ENCODE results near the gene ZNF385B. TPM values are rescaled to one million over a fixed set of nuclear protein-coding genes. Genes with fewer than 3 reads are reported as not detected.

Gene ZNF385B
- total RNA-seq, 1 experiment from 2014 or later = 0.77 TPM

- no peak overlapping the region for H3K27ac Mint-ChIP-seq (ENCODE audit: unreplicated experiment)
- Histone ChIP-seq H3K9me3 (peaks cover 8% of the 10 kb centered on the region; the same call in 1 of the 2 replicates), H3K4me1 (no peaks in the 10 kb centered on the region), H3K27me3 (replicated peaks; ENCODE audit: control insufficient read depth, insufficient read depth, low read length) (no peaks in the 10 kb centered on the region), H3K36me3 (ENCODE audit: control insufficient read depth, insufficient read depth, low read length) (no peaks in the 10 kb centered on the region), H3K4me3 (ENCODE audit: low read depth, low read length) (no peak overlapping the region)
- peaks cover 3% of the 10 kb centered on the region for H3K9me3 Mint-ChIP-seq (ENCODE audit: unreplicated experiment)
- no peak overlapping the region for H3K4me3 Mint-ChIP-seq (ENCODE audit: unreplicated experiment)
- peaks cover 10% of the 10 kb centered on the region for H3K27me3 Mint-ChIP-seq (ENCODE audit: insufficient read depth, unreplicated experiment)
- POLR2A ChIA-PET = no interaction called here
- no peak for TF ChIP-seq CTCF (IDR thresholded peaks at IDR 0.05; ENCODE audit: insufficient read depth in 1 of 2, low read depth in 1 of 2, low read length in 1 of 2, severe bottlenecking in 1 of 2, unreplicated experiment in 1 of 2)
- H3K4me1 Mint-ChIP-seq (ENCODE audit: low read depth, unreplicated experiment) = no peaks in the 10 kb centered on the region
- no peaks in the 10 kb centered on the region for H3K36me3 Mint-ChIP-seq (ENCODE audit: insufficient read depth, unreplicated experiment)
- no peak for DNase-seq
- intact Hi-C loops (cut with micrococcal nuclease; ENCODE audit: unreplicated experiment) = no loop called here
- BruUV-seq (replicated peaks) = no TSS peak
- CTCF ChIA-PET = no interaction called here
Measured at GRCh38 chr2:179882851-179883806, 21.7 kb upstream of the ZNF385B start.

- H3K4me1 ChIP-seq = no peaks in the 10 kb centered on the region
- no peak overlapping the region for H3K4me3 Mint-ChIP-seq (ENCODE audit: unreplicated experiment)
- H3K27me3 ChIP-seq (replicated peaks; ENCODE audit: control insufficient read depth, insufficient read depth, low read length) = no peaks in the 10 kb centered on the region
- H3K36me3 ChIP-seq (ENCODE audit: control insufficient read depth, insufficient read depth, low read length) = no peaks in the 10 kb centered on the region
- no TSS peak for BruUV-seq (replicated peaks)
- ChIA-PET POLR2A (no interaction called here), CTCF (no interaction called here)
- no peaks in the 10 kb centered on the region for H3K9me3 Mint-ChIP-seq (ENCODE audit: unreplicated experiment)
- intact Hi-C loops (cut with micrococcal nuclease; ENCODE audit: unreplicated experiment) = no loop called here
- no peak for TF ChIP-seq CTCF (IDR thresholded peaks at IDR 0.05; ENCODE audit: insufficient read depth in 1 of 2, low read depth in 1 of 2, low read length in 1 of 2, severe bottlenecking in 1 of 2, unreplicated experiment in 1 of 2)
- no peak overlapping the region for H3K27ac Mint-ChIP-seq (ENCODE audit: unreplicated experiment)
- no peak overlapping the region for H3K4me3 ChIP-seq (ENCODE audit: low read depth, low read length)
- no peak for DNase-seq
- H3K27me3 Mint-ChIP-seq (ENCODE audit: insufficient read depth, unreplicated experiment) = peaks cover 8% of the 10 kb centered on the region
- no peaks in the 10 kb centered on the region for H3K36me3 Mint-ChIP-seq (ENCODE audit: insufficient read depth, unreplicated experiment)
- no peaks in the 10 kb centered on the region for H3K4me1 Mint-ChIP-seq (ENCODE audit: low read depth, unreplicated experiment)
- no peaks in the 10 kb centered on the region for H3K9me3 ChIP-seq
Measured at GRCh38 chr2:179877601-179878364, 16.4 kb upstream of the ZNF385B start.

- H3K4me1 Mint-ChIP-seq (ENCODE audit: low read depth, unreplicated experiment) = no peaks in the 10 kb centered on the region
- ChIA-PET POLR2A (no interaction called here), CTCF (interaction anchor here (0.6 kb wide), 1 partner anchor 14 kb away, joined by 3 read pairs; no protein-coding TSS in a partner anchor)
- peaks cover 13% of the 10 kb centered on the region for H3K27me3 Mint-ChIP-seq (ENCODE audit: insufficient read depth, unreplicated experiment)
- Histone ChIP-seq H3K27me3 (replicated peaks; ENCODE audit: control insufficient read depth, insufficient read depth, low read length) (no peaks in the 10 kb centered on the region), H3K4me1 (no peaks in the 10 kb centered on the region), H3K36me3 (ENCODE audit: control insufficient read depth, insufficient read depth, low read length) (no peaks in the 10 kb centered on the region), H3K4me3 (ENCODE audit: low read depth, low read length) (no peak overlapping the region), H3K9me3 (no peaks in the 10 kb centered on the region)
- no peak for DNase-seq
- TF ChIP-seq CTCF (IDR thresholded peaks at IDR 0.05; ENCODE audit: insufficient read depth in 1 of 2, low read depth in 1 of 2, low read length in 1 of 2, severe bottlenecking in 1 of 2, unreplicated experiment in 1 of 2) = peak in 1 of 2 experiments; percentile 34
- H3K27ac Mint-ChIP-seq (ENCODE audit: unreplicated experiment) = no peak overlapping the region
- H3K36me3 Mint-ChIP-seq (ENCODE audit: insufficient read depth, unreplicated experiment) = no peaks in the 10 kb centered on the region
- H3K9me3 Mint-ChIP-seq (ENCODE audit: unreplicated experiment) = no peaks in the 10 kb centered on the region
- intact Hi-C loops (cut with micrococcal nuclease; ENCODE audit: unreplicated experiment) = no loop called here
- BruUV-seq (replicated peaks) = no TSS peak
- no peak overlapping the region for H3K4me3 Mint-ChIP-seq (ENCODE audit: unreplicated experiment)
Measured at GRCh38 chr2:179876266-179876665, 14.9 kb upstream of the ZNF385B start.

All from Caco-2 (cell line).